Nephron progenitor cell (in vitro differentiated cells): ENCODE results near the gene LHFPL2.

Source experiments
- DNase-seq: peaks from one replicate; pipeline ENCODE4 v3.0.0; 2021
- H3K27ac Mint-ChIP-seq: 2 replicates; pipeline ENCODE4 v1.8.0; 2021; ENCODE audit warnings: mild to moderate bottlenecking, moderate library complexity, mixed read lengths
- H3K27me3 Mint-ChIP-seq: 2 replicates; pipeline ENCODE4 v1.8.0; 2021; ENCODE audit warnings: mild to moderate bottlenecking, low read depth, mixed read lengths; ENCODE audit not compliant: poor library complexity
- H3K36me3 Mint-ChIP-seq: 2 replicates; pipeline ENCODE4 v1.8.0; 2021; ENCODE audit warnings: low read depth, mixed read lengths
- H3K4me1 Mint-ChIP-seq: 2 replicates; pipeline ENCODE4 v1.8.0; 2021; ENCODE audit warnings: mixed read lengths
- H3K4me3 Mint-ChIP-seq: 2 replicates; pipeline ENCODE4 v1.8.0; 2021; ENCODE audit warnings: mild to moderate bottlenecking, moderate library complexity, mixed read lengths
- H3K9me3 Mint-ChIP-seq: 2 replicates; pipeline ENCODE4 v1.8.0; 2021; ENCODE audit warnings: mild to moderate bottlenecking, moderate library complexity, mixed read lengths
- TF ChIP-seq, protein P1 (sequence below): fragments of 200-600 bp; sonication (generic); IDR thresholded peaks from 2 replicates; pipeline ENCODE4 v1.5.0; 2021; ENCODE audit warnings: antibody characterized with exemption

Gene LHFPL2

GRCh38 chr5:78521455-78521854 is 127.1 kb downstream of the LHFPL2 start:
- TF ChIP-seq, protein P1, sequence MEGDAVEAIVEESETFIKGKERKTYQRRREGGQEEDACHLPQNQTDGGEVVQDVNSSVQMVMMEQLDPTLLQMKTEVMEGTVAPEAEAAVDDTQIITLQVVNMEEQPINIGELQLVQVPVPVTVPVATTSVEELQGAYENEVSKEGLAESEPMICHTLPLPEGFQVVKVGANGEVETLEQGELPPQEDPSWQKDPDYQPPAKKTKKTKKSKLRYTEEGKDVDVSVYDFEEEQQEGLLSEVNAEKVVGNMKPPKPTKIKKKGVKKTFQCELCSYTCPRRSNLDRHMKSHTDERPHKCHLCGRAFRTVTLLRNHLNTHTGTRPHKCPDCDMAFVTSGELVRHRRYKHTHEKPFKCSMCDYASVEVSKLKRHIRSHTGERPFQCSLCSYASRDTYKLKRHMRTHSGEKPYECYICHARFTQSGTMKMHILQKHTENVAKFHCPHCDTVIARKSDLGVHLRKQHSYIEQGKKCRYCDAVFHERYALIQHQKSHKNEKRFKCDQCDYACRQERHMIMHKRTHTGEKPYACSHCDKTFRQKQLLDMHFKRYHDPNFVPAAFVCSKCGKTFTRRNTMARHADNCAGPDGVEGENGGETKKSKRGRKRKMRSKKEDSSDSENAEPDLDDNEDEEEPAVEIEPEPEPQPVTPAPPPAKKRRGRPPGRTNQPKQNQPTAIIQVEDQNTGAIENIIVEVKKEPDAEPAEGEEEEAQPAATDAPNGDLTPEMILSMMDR, result no peak
- H3K27ac Mint-ChIP-seq, result no peak overlapping the region
- DNase-seq, result no peak
- no peak overlapping the region for H3K4me3 Mint-ChIP-seq
- peaks cover 17% of the 10 kb centered on the region for H3K9me3 Mint-ChIP-seq
- H3K36me3 Mint-ChIP-seq, result peaks cover 84% of the 10 kb centered on the region
- peaks cover 72% of the 10 kb centered on the region for H3K4me1 Mint-ChIP-seq
- no peaks in the 10 kb centered on the region for H3K27me3 Mint-ChIP-seq

DNA sequence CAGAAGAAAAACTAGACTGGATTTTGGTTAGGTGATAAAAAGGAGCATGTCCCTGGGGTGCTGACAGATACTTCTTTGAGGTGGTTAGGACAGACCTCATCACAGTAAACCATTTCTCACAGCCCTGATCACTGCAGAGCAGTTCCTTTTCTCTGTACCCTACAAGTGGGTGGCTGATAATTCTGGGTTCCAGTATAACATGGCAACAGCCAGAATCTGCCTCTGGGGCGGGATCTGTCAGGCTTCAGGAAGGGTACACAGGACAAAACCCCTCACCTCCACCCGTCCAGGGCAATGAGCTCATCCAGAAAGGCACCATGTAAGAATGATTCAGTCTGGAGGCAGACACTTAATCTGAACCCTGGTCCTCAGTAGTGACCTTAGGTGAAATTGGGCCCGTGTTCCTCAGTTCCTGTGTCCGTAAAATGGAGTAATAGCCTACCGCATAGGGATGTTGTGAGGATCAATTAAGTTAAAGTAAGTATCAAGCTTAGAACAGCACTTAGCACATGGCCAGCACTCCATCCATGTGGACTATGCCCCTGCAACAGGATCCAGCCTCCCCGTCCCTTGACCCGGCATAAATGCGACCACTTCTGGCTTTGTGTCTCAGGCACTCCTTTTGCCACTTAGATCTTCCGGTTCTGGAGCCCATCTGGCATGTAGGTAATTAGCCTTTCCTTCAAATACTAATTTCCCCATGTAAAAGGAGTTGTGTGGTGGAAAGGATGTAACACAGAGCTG is 129.2 kb downstream of the LHFPL2 start:
- no peak for DNase-seq
- H3K27ac Mint-ChIP-seq, result peak overlapping the region; percentile 91
- H3K9me3 Mint-ChIP-seq, result peaks cover 35% of the 10 kb centered on the region
- peaks cover 90% of the 10 kb centered on the region for H3K36me3 Mint-ChIP-seq
- H3K4me1 Mint-ChIP-seq, result peaks cover 63% of the 10 kb centered on the region
- TF ChIP-seq, protein P1, result no peak
- H3K4me3 Mint-ChIP-seq, result no peak overlapping the region
- H3K27me3 Mint-ChIP-seq, result no peaks in the 10 kb centered on the region

GRCh38 chr5:78518365-78519197 is 130.0 kb downstream of the LHFPL2 start:
- no peaks in the 10 kb centered on the region for H3K27me3 Mint-ChIP-seq
- no peak for DNase-seq
- peak overlapping the region; percentile 91 for H3K27ac Mint-ChIP-seq
- TF ChIP-seq, protein P1, result no peak
- peaks cover 43% of the 10 kb centered on the region for H3K9me3 Mint-ChIP-seq
- peaks cover 90% of the 10 kb centered on the region for H3K36me3 Mint-ChIP-seq
- peaks cover 59% of the 10 kb centered on the region for H3K4me1 Mint-ChIP-seq
- H3K4me3 Mint-ChIP-seq, result no peak overlapping the region

DNA sequence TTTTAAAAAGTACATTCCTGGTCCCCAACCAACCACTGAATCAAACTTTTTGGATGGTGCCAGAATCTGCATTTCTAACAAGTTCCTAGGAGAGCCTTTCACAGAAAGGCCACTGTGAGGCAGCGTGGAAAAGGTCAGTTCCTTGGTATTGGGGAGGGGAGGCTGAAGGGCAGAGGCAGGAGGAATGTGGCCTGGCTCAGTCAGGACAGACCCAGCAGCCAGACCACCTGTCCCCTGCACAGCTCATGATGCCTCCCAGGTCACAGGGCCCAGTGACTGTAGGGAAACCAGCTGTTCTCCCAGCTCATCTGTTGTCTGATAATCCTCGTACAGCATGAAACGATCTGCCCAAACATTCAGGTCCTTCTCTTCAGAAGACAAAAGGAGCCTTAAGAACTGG is 132.9 kb downstream of the LHFPL2 start:
- peaks cover 64% of the 10 kb centered on the region for H3K4me1 Mint-ChIP-seq
- peaks cover 76% of the 10 kb centered on the region for H3K36me3 Mint-ChIP-seq
- no peak overlapping the region for H3K4me3 Mint-ChIP-seq
- H3K9me3 Mint-ChIP-seq, result peaks cover 47% of the 10 kb centered on the region
- no peak for DNase-seq
- TF ChIP-seq, protein P1, result no peak
- peak overlapping the region; percentile 39 for H3K27ac Mint-ChIP-seq
- no peaks in the 10 kb centered on the region for H3K27me3 Mint-ChIP-seq

DNA sequence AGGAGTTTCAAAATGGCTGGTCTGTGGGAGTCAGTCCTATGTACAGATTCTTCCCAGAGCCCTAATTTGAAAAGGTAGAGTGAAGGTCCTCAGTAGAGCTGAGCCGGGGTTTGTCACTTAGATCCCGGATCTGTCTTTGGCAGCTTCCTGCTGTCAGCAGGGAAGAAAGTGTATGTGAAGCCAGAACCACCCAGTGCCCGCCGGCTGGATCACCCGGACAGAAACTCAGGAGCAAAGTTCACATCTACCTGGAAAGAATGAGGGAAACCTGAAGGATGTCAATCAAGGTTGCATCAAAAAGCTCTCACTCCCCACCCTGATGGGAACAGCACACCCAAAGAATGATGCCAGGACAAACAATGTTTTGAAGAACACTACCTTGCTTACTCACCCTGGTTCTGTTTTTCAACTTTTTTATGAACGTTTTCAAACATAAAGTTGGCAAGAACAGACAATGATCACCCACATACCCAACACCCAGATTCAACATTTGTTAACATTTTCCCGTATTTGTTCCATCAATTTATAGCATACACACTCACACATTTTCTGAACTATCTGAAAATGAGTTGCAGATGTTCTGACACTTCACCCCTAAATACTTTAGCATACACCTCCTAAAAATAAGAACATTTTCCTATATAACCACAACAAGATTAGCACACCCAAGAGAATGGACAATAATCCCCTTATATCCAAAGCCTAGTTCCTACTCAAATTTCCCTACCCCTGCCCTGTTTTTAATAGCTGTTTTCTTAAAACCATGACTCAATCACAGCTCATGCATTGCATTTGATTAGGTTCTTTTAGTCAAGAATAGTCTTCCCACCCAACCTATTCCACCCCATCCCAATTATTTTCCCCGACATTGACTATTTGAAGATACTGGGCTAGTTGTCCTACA is 133.9 kb downstream of the LHFPL2 start:
- Mint-ChIP-seq H3K9me3 (peaks cover 45% of the 10 kb centered on the region), H3K4me3 (no peak overlapping the region), H3K4me1 (peaks cover 64% of the 10 kb centered on the region), H3K27me3 (no peaks in the 10 kb centered on the region), H3K36me3 (peaks cover 66% of the 10 kb centered on the region), H3K27ac (no peak overlapping the region)
- TF ChIP-seq, protein P1, result no peak
- no peak for DNase-seq
